ENCODE measurements around the gene EVI5. TPM values are rescaled to one million over a fixed set of nuclear protein-coding genes. Genes with fewer than 3 reads are reported as not detected.

EVI5 gene
- total RNA-seq, 2 donors from 2014 or later = 45.9 to 48.6 TPM

GRCh38 chr1:92484472-92485380, 300.2 kb downstream of the EVI5 start:
- H3K4me3 ChIP-seq = peak overlapping the region; percentile 72
- DNase-seq (ENCODE audit: low spot score) (no peak), ATAC-seq (ENCODE audit: insufficient number of reproducible peaks, low FRiP score, low read depth) (no peak)
- H3K9me3 ChIP-seq = no peaks in the 10 kb centered on the region
- no peaks in the 10 kb centered on the region for H3K36me3 ChIP-seq
- H3K27me3 ChIP-seq (replicated peaks; ENCODE audit: insufficient read depth) = no peaks in the 10 kb centered on the region
- H3K4me1 ChIP-seq (ENCODE audit: control insufficient read depth in 1 of 2, low read depth in 2 of 2) = peaks cover 42 to 65% of the 10 kb centered on the region in 2 donors
- no peak overlapping the region for H3K27ac ChIP-seq
- TF ChIP-seq CTCF (IDR thresholded peaks at IDR 0.05) = no peak

GRCh38 chr1:92483610-92484471, 301.1 kb downstream of the EVI5 start:
- no peaks in the 10 kb centered on the region for H3K27me3 ChIP-seq (replicated peaks; ENCODE audit: insufficient read depth)
- no peak for ATAC-seq (ENCODE audit: insufficient number of reproducible peaks, low FRiP score, low read depth)
- H3K9me3 ChIP-seq = no peaks in the 10 kb centered on the region
- peaks cover 42 to 65% of the 10 kb centered on the region in 2 donors for H3K4me1 ChIP-seq (ENCODE audit: control insufficient read depth in 1 of 2, low read depth in 2 of 2)
- no peak for TF ChIP-seq CTCF (IDR thresholded peaks at IDR 0.05)
- H3K27ac ChIP-seq = no peak overlapping the region
- H3K4me3 ChIP-seq = peak overlapping the region; percentile 72
- no peaks in the 10 kb centered on the region for H3K36me3 ChIP-seq
- no peak for DNase-seq (ENCODE audit: low spot score)

- DNase-seq (ENCODE audit: low spot score) = no peak
- H3K4me3 ChIP-seq = peak overlapping the region; percentile 72
- H3K27ac ChIP-seq = no peak overlapping the region
- ATAC-seq (ENCODE audit: insufficient number of reproducible peaks, low FRiP score, low read depth) = no peak
- H3K27me3 ChIP-seq (replicated peaks; ENCODE audit: insufficient read depth) = no peaks in the 10 kb centered on the region
- peaks cover 42 to 65% of the 10 kb centered on the region in 2 donors for H3K4me1 ChIP-seq (ENCODE audit: control insufficient read depth in 1 of 2, low read depth in 2 of 2)
- no peak for TF ChIP-seq CTCF (IDR thresholded peaks at IDR 0.05)
- no peaks in the 10 kb centered on the region for H3K36me3 ChIP-seq
- H3K9me3 ChIP-seq = no peaks in the 10 kb centered on the region
These were observed 302.0 kb downstream of the EVI5 start for GRCh38 chr1:92482665-92483609.

- Histone ChIP-seq H3K36me3 (no peaks in the 10 kb centered on the region), H3K27me3 (replicated peaks; ENCODE audit: insufficient read depth) (no peaks in the 10 kb centered on the region), H3K4me3 (peak overlapping the region; percentile 72), H3K9me3 (no peaks in the 10 kb centered on the region), H3K27ac (no peak overlapping the region), H3K4me1 (ENCODE audit: control insufficient read depth in 1 of 2, low read depth in 2 of 2) (peaks cover 42 to 65% of the 10 kb centered on the region in 2 donors)
- DNase-seq (ENCODE audit: low spot score) = no peak
- no peak for TF ChIP-seq CTCF (IDR thresholded peaks at IDR 0.05)
- no peak for ATAC-seq (ENCODE audit: insufficient number of reproducible peaks, low FRiP score, low read depth)
These were observed 302.8 kb downstream of the EVI5 start for GRCh38 chr1:92481971-92482664.
